ENCODE data around the gene OR2H1.

DNA sequence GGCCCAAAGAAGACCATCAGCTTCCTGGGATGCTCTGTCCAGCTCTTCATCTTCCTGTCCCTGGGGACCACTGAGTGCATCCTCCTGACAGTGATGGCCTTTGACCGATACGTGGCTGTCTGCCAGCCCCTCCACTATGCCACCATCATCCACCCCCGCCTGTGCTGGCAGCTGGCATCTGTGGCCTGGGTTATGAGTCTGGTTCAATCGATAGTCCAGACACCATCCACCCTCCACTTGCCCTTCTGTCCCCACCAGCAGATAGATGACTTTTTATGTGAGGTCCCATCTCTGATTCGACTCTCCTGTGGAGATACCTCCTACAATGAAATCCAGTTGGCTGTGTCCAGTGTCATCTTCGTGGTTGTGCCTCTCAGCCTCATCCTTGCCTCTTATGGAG, 5.1 kb downstream of the OR2H1 start:
- TF ChIP-seq, protein P1, sequence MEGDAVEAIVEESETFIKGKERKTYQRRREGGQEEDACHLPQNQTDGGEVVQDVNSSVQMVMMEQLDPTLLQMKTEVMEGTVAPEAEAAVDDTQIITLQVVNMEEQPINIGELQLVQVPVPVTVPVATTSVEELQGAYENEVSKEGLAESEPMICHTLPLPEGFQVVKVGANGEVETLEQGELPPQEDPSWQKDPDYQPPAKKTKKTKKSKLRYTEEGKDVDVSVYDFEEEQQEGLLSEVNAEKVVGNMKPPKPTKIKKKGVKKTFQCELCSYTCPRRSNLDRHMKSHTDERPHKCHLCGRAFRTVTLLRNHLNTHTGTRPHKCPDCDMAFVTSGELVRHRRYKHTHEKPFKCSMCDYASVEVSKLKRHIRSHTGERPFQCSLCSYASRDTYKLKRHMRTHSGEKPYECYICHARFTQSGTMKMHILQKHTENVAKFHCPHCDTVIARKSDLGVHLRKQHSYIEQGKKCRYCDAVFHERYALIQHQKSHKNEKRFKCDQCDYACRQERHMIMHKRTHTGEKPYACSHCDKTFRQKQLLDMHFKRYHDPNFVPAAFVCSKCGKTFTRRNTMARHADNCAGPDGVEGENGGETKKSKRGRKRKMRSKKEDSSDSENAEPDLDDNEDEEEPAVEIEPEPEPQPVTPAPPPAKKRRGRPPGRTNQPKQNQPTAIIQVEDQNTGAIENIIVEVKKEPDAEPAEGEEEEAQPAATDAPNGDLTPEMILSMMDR (IDR thresholded peaks at IDR 0.05; ENCODE audit: insufficient read depth, low read depth, low read length), result no peak
- no peak for TF ChIP-seq EZH2 (IDR thresholded peaks at IDR 0.05; ENCODE audit: insufficient read depth, low read length)

Measured in astrocyte (in vitro differentiated cells and primary cell).